ENCODE measurements around the gene PKD1L1.

DNA sequence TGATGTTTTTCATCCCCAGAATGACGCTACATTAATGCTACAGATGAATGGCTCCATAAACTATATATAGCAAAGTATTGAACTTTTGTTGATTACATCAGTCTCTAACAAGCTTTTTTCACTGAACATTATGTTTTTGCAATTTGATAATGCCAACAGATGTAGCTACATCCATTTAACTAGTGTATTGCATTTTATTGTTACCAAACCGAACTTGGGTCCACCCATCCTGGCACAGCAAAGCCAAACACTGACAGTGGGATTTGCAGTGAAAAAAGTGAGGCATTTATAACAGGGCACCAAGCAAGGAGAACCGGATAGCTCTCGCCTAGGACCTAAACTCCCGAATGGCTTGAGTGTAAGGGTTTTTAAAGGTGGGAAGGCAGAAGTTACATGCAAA is 183.5 kb downstream of the PKD1L1 start:
- TF ChIP-seq, protein P1, sequence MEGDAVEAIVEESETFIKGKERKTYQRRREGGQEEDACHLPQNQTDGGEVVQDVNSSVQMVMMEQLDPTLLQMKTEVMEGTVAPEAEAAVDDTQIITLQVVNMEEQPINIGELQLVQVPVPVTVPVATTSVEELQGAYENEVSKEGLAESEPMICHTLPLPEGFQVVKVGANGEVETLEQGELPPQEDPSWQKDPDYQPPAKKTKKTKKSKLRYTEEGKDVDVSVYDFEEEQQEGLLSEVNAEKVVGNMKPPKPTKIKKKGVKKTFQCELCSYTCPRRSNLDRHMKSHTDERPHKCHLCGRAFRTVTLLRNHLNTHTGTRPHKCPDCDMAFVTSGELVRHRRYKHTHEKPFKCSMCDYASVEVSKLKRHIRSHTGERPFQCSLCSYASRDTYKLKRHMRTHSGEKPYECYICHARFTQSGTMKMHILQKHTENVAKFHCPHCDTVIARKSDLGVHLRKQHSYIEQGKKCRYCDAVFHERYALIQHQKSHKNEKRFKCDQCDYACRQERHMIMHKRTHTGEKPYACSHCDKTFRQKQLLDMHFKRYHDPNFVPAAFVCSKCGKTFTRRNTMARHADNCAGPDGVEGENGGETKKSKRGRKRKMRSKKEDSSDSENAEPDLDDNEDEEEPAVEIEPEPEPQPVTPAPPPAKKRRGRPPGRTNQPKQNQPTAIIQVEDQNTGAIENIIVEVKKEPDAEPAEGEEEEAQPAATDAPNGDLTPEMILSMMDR (conservative IDR thresholded peaks at IDR 0.05; ENCODE audit: low read depth, low read length) = no peak
- no peak for TF ChIP-seq EZH2 (IDR thresholded peaks at IDR 0.05; ENCODE audit: borderline replicate concordance, low read depth, low read length, poor library complexity, severe bottlenecking)
